NK-92 treated with Interleukin-12 subunit alpha and Interleukin-12 subunit beta, amount 100 ng/mL, for 24 hours (cell line): ENCODE measurements around the gene EPN2.

Experiments used
- DNase-seq: peaks from one replicate; lab custom pipeline; 2025; lab: John Stamatoyannopoulos, UW

Gene EPN2

GRCh38 chr17:19331134-19331533 is 94.0 kb downstream of the EPN2 start:
- no peak for DNase-seq

- no peak for DNase-seq
These were observed 94.5 kb downstream of the EPN2 start for GRCh38 chr17:19331543-19332245.

- no peak for DNase-seq
These were observed 95.4 kb downstream of the EPN2 start for GRCh38 chr17:19332371-19333131.

GRCh38 chr17:19333132-19333440 is 95.9 kb downstream of the EPN2 start:
- DNase-seq, result no peak

- no peak for DNase-seq
These were observed 96.6 kb downstream of the EPN2 start for GRCh38 chr17:19333736-19334290.

- DNase-seq, result no peak
These were observed 97.2 kb downstream of the EPN2 start for GRCh38 chr17:19334331-19334730.

- DNase-seq, result no peak
These were observed 98.9 kb downstream of the EPN2 start for GRCh38 chr17:19335951-19336631.

GRCh38 chr17:19336938-19337711 is 100.0 kb downstream of the EPN2 start:
- DNase-seq, result no peak

- DNase-seq, result no peak
These were observed 100.5 kb downstream of the EPN2 start for GRCh38 chr17:19337712-19338023.

GRCh38 chr17:19338031-19338990 is 101.1 kb downstream of the EPN2 start:
- DNase-seq, result no peak

- no peak for DNase-seq
These were observed 102.2 kb downstream of the EPN2 start for GRCh38 chr17:19339341-19339815.

GRCh38 chr17:19341211-19341631 is 104.1 kb downstream of the EPN2 start:
- DNase-seq, result no peak

- DNase-seq, result no peak
These were observed 104.8 kb downstream of the EPN2 start for GRCh38 chr17:19341641-19342610.

GRCh38 chr17:19342611-19343255 is 105.6 kb downstream of the EPN2 start:
- DNase-seq, result no peak

- no peak for DNase-seq
These were observed 106.1 kb downstream of the EPN2 start for GRCh38 chr17:19343256-19343630.

GRCh38 chr17:19343671-19344151 is 106.5 kb downstream of the EPN2 start:
- no peak for DNase-seq

- DNase-seq, result no peak
These were observed 107.3 kb downstream of the EPN2 start for GRCh38 chr17:19344311-19345066.

- DNase-seq, result no peak
These were observed 107.9 kb downstream of the EPN2 start for GRCh38 chr17:19345067-19345460.
